ENCODE results near the gene TOMT. TPM values are rescaled to one million over a fixed set of nuclear protein-coding genes. Genes with fewer than 3 reads are reported as not detected.

The TOMT gene, protein sequence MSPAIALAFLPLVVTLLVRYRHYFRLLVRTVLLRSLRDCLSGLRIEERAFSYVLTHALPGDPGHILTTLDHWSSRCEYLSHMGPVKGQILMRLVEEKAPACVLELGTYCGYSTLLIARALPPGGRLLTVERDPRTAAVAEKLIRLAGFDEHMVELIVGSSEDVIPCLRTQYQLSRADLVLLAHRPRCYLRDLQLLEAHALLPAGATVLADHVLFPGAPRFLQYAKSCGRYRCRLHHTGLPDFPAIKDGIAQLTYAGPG
- polyA plus RNA-seq (ENCODE audit: insufficient read length in 4 of 4): not detected

GRCh38 chr11:72105888-72106287, at the start of gene TOMT:
TOMT (plus strand) TSS chr11:72105924; CDS start chr11:72105952, 28 bp downstream.
- DNase-seq (ENCODE audit: low read depth in 4 of 4, low spot score in 3 of 4): no peak

- DNase-seq (ENCODE audit: low read depth in 4 of 4, low spot score in 3 of 4): no peak
Measured at GRCh38 chr11:72058416-72059034, 47.2 kb upstream of the TOMT start.

GRCh38 chr11:72061739-72062396, 43.9 kb upstream of the TOMT start:
- DNase-seq (ENCODE audit: low read depth in 4 of 4, low spot score in 3 of 4): no peak

GRCh38 chr11:72066855-72067254, 38.9 kb upstream of the TOMT start:
- no peak for DNase-seq (ENCODE audit: low read depth in 4 of 4, low spot score in 3 of 4)

DNA sequence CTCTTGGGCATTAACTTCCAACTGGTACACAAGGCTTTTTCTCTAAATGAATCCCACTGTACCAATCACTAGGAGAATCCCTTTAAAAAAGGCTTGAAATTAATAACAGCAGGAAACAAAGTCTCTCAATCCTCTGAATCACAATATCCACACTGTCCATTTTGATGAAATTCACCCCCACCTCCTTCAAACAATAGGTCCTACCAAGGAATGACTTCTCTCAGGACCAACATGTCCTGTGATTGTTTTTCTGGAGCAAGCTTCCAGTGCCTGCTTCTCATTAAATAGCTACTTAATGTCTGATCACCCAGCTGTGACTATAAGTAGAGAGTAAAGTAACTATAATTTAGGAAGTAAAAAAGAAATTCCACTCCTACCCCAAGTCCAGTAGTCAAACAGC, 38.5 kb upstream of the TOMT start:
- DNase-seq (ENCODE audit: low read depth in 4 of 4, low spot score in 3 of 4): no peak

DNA sequence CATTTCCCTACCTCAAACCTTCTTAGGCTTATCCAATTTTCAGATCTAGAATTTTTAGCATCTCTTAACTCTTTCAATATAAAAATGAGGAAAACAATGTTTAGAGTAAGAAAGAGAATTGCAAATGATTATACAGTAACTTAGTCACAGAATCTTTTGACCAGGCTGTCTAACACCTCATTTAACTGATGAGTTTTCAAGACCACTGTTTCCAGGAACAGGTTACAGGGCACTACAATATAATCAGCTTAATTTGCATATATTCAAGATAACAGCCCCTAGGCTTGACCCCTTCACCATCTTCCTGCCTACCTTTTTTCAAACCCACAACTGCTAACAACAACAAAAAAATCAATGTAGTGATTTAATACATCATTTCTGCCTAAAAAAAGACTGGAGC, 38.0 kb upstream of the TOMT start:
- DNase-seq (ENCODE audit: low read depth in 4 of 4, low spot score in 3 of 4): no peak

DNA sequence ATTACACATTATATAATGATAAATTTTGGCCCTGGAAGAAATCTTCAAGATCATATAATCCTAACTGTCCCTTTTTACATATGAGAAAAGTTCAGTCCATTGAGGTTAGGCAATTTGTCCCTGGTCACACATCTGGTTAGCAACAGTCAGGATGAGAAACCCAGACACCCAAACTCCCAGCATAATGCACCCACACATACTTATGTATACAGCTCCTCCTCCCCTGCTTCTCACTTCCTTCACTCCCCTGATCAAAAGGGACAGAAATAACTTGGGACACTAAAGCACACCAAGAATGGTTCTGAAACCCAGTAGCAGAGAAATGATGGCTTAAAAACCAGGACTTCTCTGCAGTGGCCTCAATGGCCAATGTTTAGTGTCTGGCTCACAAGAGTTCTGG, 36.5 kb upstream of the TOMT start:
- DNase-seq (ENCODE audit: low read depth in 4 of 4, low spot score in 3 of 4): no peak

GRCh38 chr11:72069787-72070251, 35.9 kb upstream of the TOMT start:
- no peak for DNase-seq (ENCODE audit: low read depth in 4 of 4, low spot score in 3 of 4)

GRCh38 chr11:72070491-72070890, 35.2 kb upstream of the TOMT start:
- no peak for DNase-seq (ENCODE audit: low read depth in 4 of 4, low spot score in 3 of 4)

DNA sequence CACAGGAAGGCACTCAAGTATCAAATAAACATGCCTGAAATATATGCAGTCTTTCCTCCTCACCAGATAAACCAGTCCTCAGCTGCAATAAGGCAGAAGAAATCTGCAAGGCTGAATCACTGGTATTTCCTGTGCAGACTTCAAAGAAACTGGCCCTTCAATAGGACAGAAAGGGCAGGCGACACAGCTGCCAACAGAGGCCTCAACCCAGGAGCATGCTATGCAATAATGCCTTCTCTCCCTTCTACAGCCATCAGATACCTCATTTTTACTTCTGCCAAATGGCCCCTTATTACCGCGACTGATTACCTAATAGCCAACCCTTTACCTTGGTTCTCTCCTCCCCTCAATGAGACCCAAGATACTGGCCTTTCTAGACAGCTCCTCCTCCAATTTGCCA, 33.4 kb upstream of the TOMT start:
- DNase-seq (ENCODE audit: low read depth in 4 of 4, low spot score in 3 of 4): no peak

- no peak for DNase-seq (ENCODE audit: low read depth in 4 of 4, low spot score in 3 of 4)
Measured at GRCh38 chr11:72075109-72075508, 30.6 kb upstream of the TOMT start.

DNA sequence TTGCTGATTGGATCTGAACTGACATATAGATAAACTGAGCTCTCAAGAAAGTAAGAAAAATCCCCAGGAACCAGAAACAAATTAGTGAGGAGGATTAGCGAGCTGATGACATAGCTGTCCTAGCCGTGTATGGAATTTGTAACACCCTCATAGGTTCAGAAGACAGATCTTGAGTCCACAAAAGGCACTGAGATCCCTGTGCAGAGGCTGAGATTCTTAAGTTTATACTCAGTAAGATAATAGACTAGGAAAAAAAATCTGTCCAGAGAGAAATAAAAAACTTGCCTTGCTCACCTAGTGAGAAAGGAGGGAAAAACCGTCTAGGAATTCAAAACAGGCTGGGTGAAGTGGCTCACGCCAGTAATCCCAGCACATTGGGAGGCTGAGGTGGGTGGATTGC, 30.0 kb upstream of the TOMT start:
- DNase-seq (ENCODE audit: low read depth in 4 of 4, low spot score in 3 of 4): no peak

DNA sequence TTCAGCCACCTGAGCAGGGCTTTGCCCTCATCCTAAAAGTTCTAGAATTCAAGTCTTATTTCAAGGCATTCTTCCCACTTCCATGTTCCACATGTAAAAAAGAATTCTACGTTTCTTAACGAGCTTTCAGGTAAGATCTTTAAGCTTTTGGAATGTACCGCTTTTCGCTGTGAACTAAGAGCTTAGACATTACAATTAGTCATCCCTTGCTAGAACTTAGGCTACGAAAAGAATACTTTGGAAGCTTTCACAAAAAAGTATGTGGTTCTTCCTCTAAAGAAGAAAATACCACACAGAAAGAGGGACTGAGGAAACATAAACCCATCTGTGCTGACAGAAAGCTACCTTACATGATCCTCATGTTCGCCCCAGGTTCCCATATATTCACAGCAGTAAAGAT, 27.2 kb upstream of the TOMT start:
- no peak for DNase-seq (ENCODE audit: low read depth in 4 of 4, low spot score in 3 of 4)

GRCh38 chr11:72079819-72080325, 25.9 kb upstream of the TOMT start:
- peak in 1 of 4 donors; percentile 44 for DNase-seq (ENCODE audit: low read depth in 4 of 4, low spot score in 3 of 4)

DNA sequence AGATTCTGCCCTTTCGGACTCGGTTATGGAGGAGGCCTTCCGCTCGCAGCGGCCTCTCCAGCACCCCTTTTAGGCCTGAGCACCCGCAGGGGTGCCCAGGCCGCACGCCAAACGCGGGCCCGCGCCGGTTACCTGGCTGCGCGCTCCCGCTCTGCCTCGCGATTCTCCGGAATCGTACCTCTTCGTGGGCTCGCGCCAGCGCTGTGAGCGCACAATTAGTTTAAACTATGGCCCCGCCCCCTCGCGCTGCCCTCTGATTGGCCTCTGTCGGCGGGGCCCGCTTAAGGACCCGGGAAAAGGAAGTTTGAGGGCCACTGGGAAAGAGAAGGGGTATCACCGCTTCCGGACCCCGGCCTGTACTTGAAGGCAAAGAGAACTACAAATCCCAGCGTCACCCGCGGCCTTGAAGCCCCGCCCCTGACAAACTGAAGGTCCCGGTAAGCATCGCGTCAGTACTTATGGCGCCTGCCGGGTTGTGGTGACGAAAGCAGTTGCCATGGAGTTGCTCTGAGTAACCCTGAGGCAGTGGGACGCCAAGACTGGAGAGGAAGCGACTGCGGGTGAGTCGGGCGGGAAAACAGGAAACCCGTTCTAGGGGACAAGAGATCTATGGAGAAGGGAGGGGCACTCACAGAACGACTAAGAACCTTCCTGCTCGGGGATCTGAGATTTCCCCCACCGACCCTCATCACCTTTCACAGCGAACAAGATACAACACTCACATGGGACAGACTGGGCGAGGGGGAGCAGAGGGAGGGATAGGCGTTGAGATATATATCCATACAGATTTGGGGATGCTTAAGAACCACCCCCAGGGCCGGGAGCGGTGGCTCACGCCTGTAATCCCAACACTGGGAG, 25.2 kb upstream of the TOMT start, which contains the start of the genes LRRC51 and NUMA1:
Gene LRRC51, plus strand, starts transcription at position 525 of the 858 bp plus-strand sequence. CDS start 8,234 bp downstream, outside the sequence.
Gene NUMA1, minus strand, starts transcription at position 217 of the 858 bp plus-strand sequence. CDS start 44,599 bp downstream, outside the sequence.
- peak; percentile 99 to 100 (median 100) for DNase-seq (ENCODE audit: low read depth in 4 of 4, low spot score in 3 of 4)

DNA sequence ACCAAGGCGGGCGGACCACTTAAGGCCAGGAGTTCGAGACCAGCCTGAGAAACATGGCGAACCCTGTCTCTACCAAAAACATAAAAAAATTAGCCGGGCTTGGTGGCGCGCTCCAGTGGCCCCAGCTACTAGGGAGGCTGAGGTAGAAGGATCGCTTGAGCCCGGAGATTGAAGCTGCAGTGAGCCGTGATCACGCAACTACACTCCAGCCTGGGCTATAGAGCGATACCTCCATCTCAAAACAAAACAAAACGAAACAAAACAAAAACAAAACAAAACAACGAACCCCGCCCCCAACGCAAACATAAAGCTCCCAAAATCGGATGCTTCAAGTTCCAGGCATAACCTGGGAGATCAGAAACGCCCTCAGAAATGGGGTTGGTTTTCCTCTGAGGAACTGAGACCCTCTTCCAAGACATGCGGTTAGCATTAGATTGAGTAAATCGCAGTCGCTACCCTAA, 24.5 kb upstream of the TOMT start:
- no peak for DNase-seq (ENCODE audit: low read depth in 4 of 4, low spot score in 3 of 4)

DNA sequence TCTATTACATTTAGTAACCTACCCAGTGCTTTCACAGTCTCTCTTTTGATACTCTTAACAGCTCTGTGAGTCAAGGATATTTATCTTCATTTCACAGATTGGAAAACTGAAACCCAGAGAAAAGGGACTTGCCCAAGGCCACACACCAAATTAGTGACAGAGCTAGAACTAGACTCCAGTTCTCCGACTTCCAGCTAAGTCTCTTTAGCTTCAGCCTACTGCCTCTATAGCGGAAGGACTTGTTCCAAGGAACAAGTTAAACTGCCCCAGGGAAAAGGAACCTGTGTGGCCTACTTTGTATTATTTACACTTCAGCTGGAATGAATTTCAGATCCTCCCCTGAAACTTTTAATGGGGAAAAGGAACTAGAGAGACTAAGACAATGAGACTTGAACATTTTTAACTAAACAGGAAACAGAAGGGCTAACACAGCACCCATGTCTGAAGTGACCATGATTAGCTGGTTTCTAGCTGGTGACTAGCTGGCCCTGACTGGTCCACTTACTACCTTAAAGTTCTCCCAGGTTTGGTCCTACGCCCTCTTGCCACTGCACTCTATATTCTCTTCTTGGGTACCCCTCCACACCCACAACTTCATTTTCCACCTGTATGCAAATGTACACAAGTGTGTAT, 23.8 kb upstream of the TOMT start:
- DNase-seq (ENCODE audit: low read depth in 4 of 4, low spot score in 3 of 4): no peak

DNA sequence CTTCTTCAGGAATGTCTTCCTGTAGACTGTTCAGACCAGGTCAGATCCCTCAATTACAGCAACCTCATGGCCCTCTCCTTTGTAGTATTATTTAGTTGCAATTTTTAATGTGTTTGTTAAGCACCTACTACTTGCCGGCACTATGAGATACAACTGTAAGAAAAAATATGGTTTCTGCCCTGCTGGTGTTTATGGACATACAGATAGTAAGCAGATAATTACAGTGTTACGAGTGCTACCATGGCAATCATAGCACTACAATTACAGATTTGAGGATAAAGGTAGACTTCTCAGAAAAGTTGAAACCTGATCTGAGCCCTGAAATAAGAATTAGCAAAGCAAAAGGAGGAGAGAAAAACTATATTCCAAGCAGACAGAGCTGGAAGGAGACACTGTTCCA, 22.3 kb upstream of the TOMT start:
- no peak for DNase-seq (ENCODE audit: low read depth in 4 of 4, low spot score in 3 of 4)

DNA sequence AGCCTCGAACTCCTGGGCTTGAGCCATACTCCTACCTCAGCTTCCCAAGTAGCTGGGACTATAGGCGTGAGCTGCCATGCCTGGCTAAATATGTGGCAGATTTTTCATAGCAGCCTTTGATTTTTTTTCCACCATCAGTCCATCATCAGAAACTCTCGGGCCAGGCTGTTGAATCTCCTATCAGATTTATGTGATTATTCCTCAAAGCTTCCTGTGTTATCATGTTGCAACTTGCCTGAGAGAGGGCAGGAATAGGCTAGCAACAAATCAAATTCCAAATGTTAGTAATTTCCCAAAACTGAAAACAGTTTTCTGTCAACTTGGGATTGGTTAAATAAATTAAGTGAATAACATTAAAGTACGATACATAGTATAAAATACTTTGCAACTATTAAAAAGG, 21.6 kb upstream of the TOMT start:
- DNase-seq (ENCODE audit: low read depth in 4 of 4, low spot score in 3 of 4): no peak

GRCh38 chr11:72084965-72085364, 20.8 kb upstream of the TOMT start:
- DNase-seq (ENCODE audit: low read depth in 4 of 4, low spot score in 3 of 4): no peak

Measured in right renal pelvis (tissue), 4 donors.